DND-41 (cell line): ENCODE results near the gene F3.

Experiments used
- ATAC-seq: fragments of 200-7000 bp; cut with Tn5 transposase; 3 replicates; pipeline ENCODE4 v1.9.1; 2021; ENCODE audit warnings: low read depth; ENCODE audit not compliant: insufficient read depth
- DNase-seq: peaks from one replicate; pipeline ENCODE4 v3.0.0-alpha.2; 2020
- H2AFZ ChIP-seq: 2 replicates; pipeline ENCODE4 v1.6.0; 2012; ENCODE audit warnings: low read depth, low read length
- H3K27ac ChIP-seq: 2 replicates; pipeline ENCODE4 v1.5.1; 2012; ENCODE audit warnings: low read length, inconsistent platforms
- H3K27me3 ChIP-seq: fragments of 200-600 bp; sonication (generic); 2 replicates; pipeline ENCODE4 v1.6.0; 2012; ENCODE audit warnings: low read length, mild to moderate bottlenecking, inconsistent platforms; ENCODE audit not compliant: insufficient read depth, poor library complexity
- H3K36me3 ChIP-seq: 2 replicates; pipeline ENCODE4 v1.5.1; 2012; ENCODE audit warnings: low read length, inconsistent platforms; ENCODE audit not compliant: insufficient read depth
- H3K4me1 ChIP-seq: 2 replicates; pipeline ENCODE4 v1.5.1; 2012; ENCODE audit warnings: mild to moderate bottlenecking, low read length; ENCODE audit not compliant: insufficient read depth
- H3K4me2 ChIP-seq: 2 replicates; pipeline ENCODE4 v1.6.0; 2012; ENCODE audit warnings: mild to moderate bottlenecking, moderate library complexity, low read length, inconsistent platforms; ENCODE audit not compliant: insufficient read depth
- H3K4me3 ChIP-seq, 2 experiments: fragments of 200-600 bp in 1 of 2; shearing (Covaris generic) in 1 of 2; 2 replicates each; pipeline ENCODE4 v1.5.1; 2012 to 2016; ENCODE audit warnings: inconsistent platforms in 2 of 2, low read length in 2 of 2, mild to moderate bottlenecking in 2 of 2, low read depth in 1 of 2, moderate library complexity in 1 of 2
- H3K79me2 ChIP-seq: 2 replicates; pipeline ENCODE4 v1.6.0; 2012; ENCODE audit warnings: low read length, inconsistent platforms; ENCODE audit not compliant: insufficient read depth
- H3K9ac ChIP-seq: 2 replicates; pipeline ENCODE4 v1.6.0; 2012; ENCODE audit warnings: low read depth, mild to moderate bottlenecking, inconsistent platforms, low read length, moderate library complexity
- H3K9me3 ChIP-seq: 2 replicates; pipeline ENCODE4 v1.5.1; 2012; ENCODE audit warnings: low read length, moderate library complexity, mild to moderate bottlenecking, inconsistent platforms; ENCODE audit not compliant: insufficient read depth, severe bottlenecking
- H4K20me1 ChIP-seq: 2 replicates; pipeline ENCODE4 v1.6.0; 2012; ENCODE audit warnings: low read length; ENCODE audit not compliant: insufficient read depth
- EZH2 ChIP-seq: IDR thresholded peaks from 3 replicates; pipeline ENCODE4 v1.6.1; 2012; ENCODE audit warnings: borderline replicate concordance, low read depth, mild to moderate bottlenecking, moderate library complexity, low read length, inconsistent platforms; ENCODE audit not compliant: severe bottlenecking
- TF ChIP-seq, protein P1 (sequence below): IDR thresholded peaks from 2 replicates; pipeline ENCODE4 v1.5.1; 2012; ENCODE audit warnings: borderline replicate concordance, low read length, moderate library complexity, mild to moderate bottlenecking; ENCODE audit not compliant: poor library complexity, severe bottlenecking; ENCODE audit errors: extremely low read depth

Gene F3

DNA sequence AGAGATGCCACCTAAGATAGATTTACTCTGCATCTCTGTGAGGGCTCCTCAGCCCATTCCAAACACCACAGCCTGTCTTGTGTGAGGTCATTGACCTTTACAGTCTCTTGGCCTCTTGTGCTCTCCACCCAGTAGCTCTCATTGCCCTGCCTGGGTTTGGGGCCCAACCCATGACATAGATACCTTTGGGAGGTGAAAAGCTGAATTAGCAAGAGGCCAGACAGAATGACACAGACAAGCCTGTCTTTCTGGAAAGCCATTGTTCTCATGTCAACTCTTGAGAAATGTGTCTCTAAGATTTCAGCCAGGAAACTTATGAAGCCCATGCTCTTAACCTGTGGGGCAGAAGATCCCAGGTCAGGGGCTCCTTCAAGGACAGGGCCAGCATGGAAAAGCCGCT lies 18.4 kb upstream of the F3 start:
- H3K4me3 ChIP-seq = no peak overlapping the region
- H3K4me2 ChIP-seq = no peak overlapping the region
- ATAC-seq = no peak
- H4K20me1 ChIP-seq = no peaks in the 10 kb centered on the region
- H3K9ac ChIP-seq = no peak overlapping the region
- no peak overlapping the region for H3K27ac ChIP-seq
- H3K9me3 ChIP-seq = no peaks in the 10 kb centered on the region
- TF ChIP-seq EZH2 = no peak
- TF ChIP-seq, protein P1, sequence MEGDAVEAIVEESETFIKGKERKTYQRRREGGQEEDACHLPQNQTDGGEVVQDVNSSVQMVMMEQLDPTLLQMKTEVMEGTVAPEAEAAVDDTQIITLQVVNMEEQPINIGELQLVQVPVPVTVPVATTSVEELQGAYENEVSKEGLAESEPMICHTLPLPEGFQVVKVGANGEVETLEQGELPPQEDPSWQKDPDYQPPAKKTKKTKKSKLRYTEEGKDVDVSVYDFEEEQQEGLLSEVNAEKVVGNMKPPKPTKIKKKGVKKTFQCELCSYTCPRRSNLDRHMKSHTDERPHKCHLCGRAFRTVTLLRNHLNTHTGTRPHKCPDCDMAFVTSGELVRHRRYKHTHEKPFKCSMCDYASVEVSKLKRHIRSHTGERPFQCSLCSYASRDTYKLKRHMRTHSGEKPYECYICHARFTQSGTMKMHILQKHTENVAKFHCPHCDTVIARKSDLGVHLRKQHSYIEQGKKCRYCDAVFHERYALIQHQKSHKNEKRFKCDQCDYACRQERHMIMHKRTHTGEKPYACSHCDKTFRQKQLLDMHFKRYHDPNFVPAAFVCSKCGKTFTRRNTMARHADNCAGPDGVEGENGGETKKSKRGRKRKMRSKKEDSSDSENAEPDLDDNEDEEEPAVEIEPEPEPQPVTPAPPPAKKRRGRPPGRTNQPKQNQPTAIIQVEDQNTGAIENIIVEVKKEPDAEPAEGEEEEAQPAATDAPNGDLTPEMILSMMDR = no peak
- no peak for DNase-seq
- H2AFZ ChIP-seq = no peak overlapping the region
- no peaks in the 10 kb centered on the region for H3K79me2 ChIP-seq
- no peaks in the 10 kb centered on the region for H3K36me3 ChIP-seq
- H3K4me1 ChIP-seq = no peaks in the 10 kb centered on the region
- H3K27me3 ChIP-seq = no peaks in the 10 kb centered on the region

DNA sequence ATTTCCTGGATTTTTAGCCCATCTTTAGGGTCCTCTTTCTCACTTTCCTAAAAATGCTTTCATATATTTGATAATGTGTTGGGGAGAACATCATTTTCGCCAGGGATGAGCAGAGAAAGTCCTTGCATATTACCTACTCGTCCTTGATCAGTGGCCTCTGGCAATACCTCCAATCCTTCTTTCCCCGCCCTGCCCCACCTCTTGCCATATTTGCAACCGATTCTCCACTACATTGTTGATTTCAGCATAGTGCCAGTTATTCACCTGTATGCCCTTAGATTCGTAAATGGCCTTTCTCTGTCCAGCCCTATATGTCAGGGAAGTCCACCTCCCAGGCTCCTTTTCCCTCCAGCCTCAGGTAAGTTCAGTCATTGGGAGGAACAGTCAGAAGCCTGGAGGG lies 13.5 kb upstream of the F3 start:
- H3K9ac ChIP-seq = no peak overlapping the region
- H3K79me2 ChIP-seq = no peaks in the 10 kb centered on the region
- no peaks in the 10 kb centered on the region for H3K36me3 ChIP-seq
- H3K4me3 ChIP-seq = no peak overlapping the region
- TF ChIP-seq EZH2 = no peak
- TF ChIP-seq, protein P1 = no peak
- H3K27me3 ChIP-seq = no peaks in the 10 kb centered on the region
- H3K4me2 ChIP-seq = no peak overlapping the region
- no peak overlapping the region for H3K27ac ChIP-seq
- no peak overlapping the region for H2AFZ ChIP-seq
- H4K20me1 ChIP-seq = no peaks in the 10 kb centered on the region
- H3K9me3 ChIP-seq = no peaks in the 10 kb centered on the region
- DNase-seq (no peak), ATAC-seq (no peak)
- H3K4me1 ChIP-seq = no peaks in the 10 kb centered on the region

DNA sequence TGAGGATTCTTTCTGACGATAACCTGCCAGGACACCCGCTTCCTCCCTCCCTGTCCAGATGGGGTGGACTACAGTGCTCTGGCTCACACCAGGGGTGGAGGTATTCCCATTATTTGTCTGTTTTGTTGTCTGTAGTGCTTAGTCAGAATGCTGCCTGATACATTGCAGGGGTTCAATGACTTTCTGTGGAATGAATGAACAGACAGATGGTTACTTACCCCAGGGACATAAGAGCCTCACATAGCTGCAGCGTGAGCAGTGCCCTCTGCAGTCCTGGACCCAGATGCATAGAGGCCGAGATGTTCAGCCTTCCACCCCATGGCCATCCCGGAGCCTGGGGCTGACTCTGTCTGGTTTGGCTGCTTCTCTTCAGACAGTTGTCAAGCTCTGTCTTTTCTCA lies 13.0 kb upstream of the F3 start:
- no peak for ATAC-seq
- Histone ChIP-seq H3K36me3 (no peaks in the 10 kb centered on the region), H3K4me3 (no peak overlapping the region), H3K27me3 (no peaks in the 10 kb centered on the region), H3K9ac (no peak overlapping the region), H3K4me1 (no peaks in the 10 kb centered on the region), H3K79me2 (no peaks in the 10 kb centered on the region), H3K9me3 (no peaks in the 10 kb centered on the region), H3K4me2 (no peak overlapping the region), H2AFZ (no peak overlapping the region), H4K20me1 (no peaks in the 10 kb centered on the region), H3K27ac (no peak overlapping the region)
- TF ChIP-seq, protein P1 = no peak
- no peak for TF ChIP-seq EZH2
- no peak for DNase-seq

DNA sequence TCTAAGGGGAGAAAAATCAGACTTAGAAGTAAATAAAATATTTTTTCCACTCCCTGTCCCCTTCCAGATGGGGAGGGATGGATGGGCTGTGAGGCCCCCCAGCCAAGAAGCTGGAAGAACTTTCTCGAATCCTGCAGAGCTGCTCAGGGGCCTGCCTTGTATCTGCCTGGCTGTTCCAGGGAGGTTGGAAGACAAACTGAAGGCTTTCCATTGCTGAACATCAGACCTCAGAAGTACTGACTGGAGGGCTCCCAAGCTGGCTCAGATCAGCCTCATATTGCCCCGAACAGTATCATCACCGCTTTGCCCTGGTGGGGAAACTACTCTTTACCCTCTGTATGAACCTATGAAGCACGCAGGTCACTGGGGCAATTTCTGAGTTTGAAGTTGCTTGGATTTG lies 12.4 kb upstream of the F3 start:
- H3K27ac ChIP-seq = no peak overlapping the region
- no peaks in the 10 kb centered on the region for H3K27me3 ChIP-seq
- H3K4me1 ChIP-seq = no peaks in the 10 kb centered on the region
- no peak for TF ChIP-seq EZH2
- TF ChIP-seq, protein P1 = no peak
- no peak for DNase-seq
- H3K79me2 ChIP-seq = no peaks in the 10 kb centered on the region
- no peaks in the 10 kb centered on the region for H3K9me3 ChIP-seq
- H3K4me2 ChIP-seq = no peak overlapping the region
- H4K20me1 ChIP-seq = no peaks in the 10 kb centered on the region
- no peak overlapping the region for H3K9ac ChIP-seq
- ATAC-seq = no peak
- no peak overlapping the region for H3K4me3 ChIP-seq
- H3K36me3 ChIP-seq = no peaks in the 10 kb centered on the region
- H2AFZ ChIP-seq = no peak overlapping the region
